GM18508 (cell line): ENCODE data around the gene RPTOR.
"Not testable (repeated sequence)": the region's sequence is repeated elsewhere in the genome, so short reads cannot be mapped to it uniquely, and the experiment has no call there.

ENCODE experiments used
- ATAC-seq: cut with Tn5 transposase; IDR thresholded peaks from one replicate; pipeline ENCODE4 v1.9.1; 2021; ENCODE audit warnings: moderate number of reproducible peaks; ENCODE audit not compliant: insufficient read depth, unreplicated experiment

Gene RPTOR

GRCh38 chr17:80730739-80731138 lies 186.1 kb downstream of the RPTOR start:
- no peak for ATAC-seq

GRCh38 chr17:80731323-80731722 lies 186.7 kb downstream of the RPTOR start:
- no peak for ATAC-seq

- no peak for ATAC-seq
Observed at GRCh38 chr17:80732268-80732667, 187.6 kb downstream of the RPTOR start.

GRCh38 chr17:80737106-80738019 lies 192.7 kb downstream of the RPTOR start:
- no peak for ATAC-seq

GRCh38 chr17:80738020-80738808 lies 193.6 kb downstream of the RPTOR start:
- ATAC-seq, result no peak

GRCh38 chr17:80738987-80739730 lies 194.5 kb downstream of the RPTOR start:
- no peak for ATAC-seq

- ATAC-seq, result no peak
Observed at GRCh38 chr17:80740141-80740540, 195.5 kb downstream of the RPTOR start.

GRCh38 chr17:80742091-80742490 lies 197.5 kb downstream of the RPTOR start:
- no peak for ATAC-seq

GRCh38 chr17:80742581-80743180 lies 198.0 kb downstream of the RPTOR start:
- no peak for ATAC-seq

- ATAC-seq, result no peak
Observed at GRCh38 chr17:80743181-80743771, 198.6 kb downstream of the RPTOR start.

GRCh38 chr17:80743973-80744372 lies 199.3 kb downstream of the RPTOR start:
- not testable (repeated sequence) for ATAC-seq

GRCh38 chr17:80744725-80745124 lies 200.1 kb downstream of the RPTOR start:
- ATAC-seq, result not testable (repeated sequence)

GRCh38 chr17:80745183-80745582 lies 200.5 kb downstream of the RPTOR start:
- ATAC-seq, result no peak

GRCh38 chr17:80746262-80746935 lies 201.8 kb downstream of the RPTOR start:
- ATAC-seq, result no peak

- ATAC-seq, result no peak
Observed at GRCh38 chr17:80747469-80747868, 202.8 kb downstream of the RPTOR start.

- no peak for ATAC-seq
Observed at GRCh38 chr17:80749611-80750010, 205.0 kb downstream of the RPTOR start.

- ATAC-seq, result no peak
Observed at GRCh38 chr17:80750263-80750662, 205.6 kb downstream of the RPTOR start.

GRCh38 chr17:80751070-80751945 lies 206.7 kb downstream of the RPTOR start:
- ATAC-seq, result no peak
